DND-41 (cell line): ENCODE data around the gene ABI3BP.

Experiments used
- ATAC-seq: fragments of 200-7000 bp; cut with Tn5 transposase; 3 replicates; pipeline ENCODE4 v1.9.1; 2021; ENCODE audit warnings: low read depth; ENCODE audit not compliant: insufficient read depth
- DNase-seq: peaks from one replicate; pipeline ENCODE4 v3.0.0-alpha.2; 2020
- H2AFZ ChIP-seq: 2 replicates; pipeline ENCODE4 v1.6.0; 2012; ENCODE audit warnings: low read depth, low read length
- H3K27ac ChIP-seq: 2 replicates; pipeline ENCODE4 v1.5.1; 2012; ENCODE audit warnings: low read length, inconsistent platforms
- H3K27me3 ChIP-seq: fragments of 200-600 bp; sonication (generic); 2 replicates; pipeline ENCODE4 v1.6.0; 2012; ENCODE audit warnings: low read length, mild to moderate bottlenecking, inconsistent platforms; ENCODE audit not compliant: insufficient read depth, poor library complexity
- H3K36me3 ChIP-seq: 2 replicates; pipeline ENCODE4 v1.5.1; 2012; ENCODE audit warnings: low read length, inconsistent platforms; ENCODE audit not compliant: insufficient read depth
- H3K4me1 ChIP-seq: 2 replicates; pipeline ENCODE4 v1.5.1; 2012; ENCODE audit warnings: mild to moderate bottlenecking, low read length; ENCODE audit not compliant: insufficient read depth
- H3K4me2 ChIP-seq: 2 replicates; pipeline ENCODE4 v1.6.0; 2012; ENCODE audit warnings: mild to moderate bottlenecking, moderate library complexity, low read length, inconsistent platforms; ENCODE audit not compliant: insufficient read depth
- H3K4me3 ChIP-seq, 2 experiments: fragments of 200-600 bp in 1 of 2; shearing (Covaris generic) in 1 of 2; 2 replicates each; pipeline ENCODE4 v1.5.1; 2012 to 2016; ENCODE audit warnings: inconsistent platforms in 2 of 2, low read length in 2 of 2, mild to moderate bottlenecking in 2 of 2, low read depth in 1 of 2, moderate library complexity in 1 of 2
- H3K79me2 ChIP-seq: 2 replicates; pipeline ENCODE4 v1.6.0; 2012; ENCODE audit warnings: low read length, inconsistent platforms; ENCODE audit not compliant: insufficient read depth
- H3K9ac ChIP-seq: 2 replicates; pipeline ENCODE4 v1.6.0; 2012; ENCODE audit warnings: low read depth, mild to moderate bottlenecking, inconsistent platforms, low read length, moderate library complexity
- H3K9me3 ChIP-seq: 2 replicates; pipeline ENCODE4 v1.5.1; 2012; ENCODE audit warnings: low read length, moderate library complexity, mild to moderate bottlenecking, inconsistent platforms; ENCODE audit not compliant: insufficient read depth, severe bottlenecking
- H4K20me1 ChIP-seq: 2 replicates; pipeline ENCODE4 v1.6.0; 2012; ENCODE audit warnings: low read length; ENCODE audit not compliant: insufficient read depth
- CTCF ChIP-seq: IDR thresholded peaks from 2 replicates; pipeline ENCODE4 v1.5.1; 2012; ENCODE audit warnings: borderline replicate concordance, low read length, moderate library complexity, mild to moderate bottlenecking; ENCODE audit not compliant: poor library complexity, severe bottlenecking; ENCODE audit errors: extremely low read depth
- EZH2 ChIP-seq: IDR thresholded peaks from 3 replicates; pipeline ENCODE4 v1.6.1; 2012; ENCODE audit warnings: borderline replicate concordance, low read depth, mild to moderate bottlenecking, moderate library complexity, low read length, inconsistent platforms; ENCODE audit not compliant: severe bottlenecking

The ABI3BP gene

DNA sequence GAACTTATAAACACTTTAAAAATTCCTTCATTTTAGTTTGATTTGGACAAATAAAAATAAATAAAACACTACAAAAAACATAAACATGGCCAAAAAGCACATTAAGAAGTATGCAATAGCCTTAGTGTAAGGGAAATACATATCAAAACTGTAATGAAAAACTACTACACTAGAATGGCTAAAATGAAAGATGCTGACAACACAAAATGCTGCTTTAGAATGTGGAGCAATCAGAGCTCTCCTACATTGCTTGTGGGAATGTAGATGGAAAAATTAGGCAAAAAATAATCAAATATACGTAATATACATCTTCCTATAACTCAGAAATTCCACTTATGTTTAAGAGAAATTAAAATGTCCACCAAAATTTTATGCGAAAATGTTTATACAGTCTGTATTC is 96.2 kb downstream of the ABI3BP start:
- no peak overlapping the region for H3K27ac ChIP-seq
- H3K79me2 ChIP-seq: no peaks in the 10 kb centered on the region
- H3K27me3 ChIP-seq: no peaks in the 10 kb centered on the region
- no peaks in the 10 kb centered on the region for H3K9me3 ChIP-seq
- DNase-seq: no peak
- H3K4me2 ChIP-seq: no peak overlapping the region
- ATAC-seq: no peak
- H4K20me1 ChIP-seq: no peaks in the 10 kb centered on the region
- no peaks in the 10 kb centered on the region for H3K36me3 ChIP-seq
- no peak overlapping the region for H2AFZ ChIP-seq
- no peak overlapping the region for H3K4me3 ChIP-seq
- H3K4me1 ChIP-seq: no peaks in the 10 kb centered on the region
- H3K9ac ChIP-seq: no peak overlapping the region
- TF ChIP-seq CTCF (no peak), EZH2 (no peak)

- no peak overlapping the region for H3K4me3 ChIP-seq
- no peaks in the 10 kb centered on the region for H3K79me2 ChIP-seq
- no peaks in the 10 kb centered on the region for H3K9me3 ChIP-seq
- TF ChIP-seq EZH2 (no peak), CTCF (peak; percentile 15)
- H3K36me3 ChIP-seq: no peaks in the 10 kb centered on the region
- no peak overlapping the region for H3K27ac ChIP-seq
- no peaks in the 10 kb centered on the region for H3K27me3 ChIP-seq
- H4K20me1 ChIP-seq: no peaks in the 10 kb centered on the region
- ATAC-seq (no peak), DNase-seq (no peak)
- H3K9ac ChIP-seq: no peak overlapping the region
- no peak overlapping the region for H2AFZ ChIP-seq
- H3K4me2 ChIP-seq: no peak overlapping the region
- H3K4me1 ChIP-seq: no peaks in the 10 kb centered on the region
Measured at GRCh38 chr3:100893590-100893989, 99.6 kb downstream of the ABI3BP start.

GRCh38 chr3:100893108-100893507 is 100.1 kb downstream of the ABI3BP start:
- ATAC-seq (no peak), DNase-seq (no peak)
- Histone ChIP-seq H3K4me1 (no peaks in the 10 kb centered on the region), H3K4me3 (no peak overlapping the region), H2AFZ (no peak overlapping the region), H3K9me3 (no peaks in the 10 kb centered on the region), H3K9ac (no peak overlapping the region), H3K79me2 (no peaks in the 10 kb centered on the region), H4K20me1 (no peaks in the 10 kb centered on the region), H3K36me3 (no peaks in the 10 kb centered on the region), H3K27ac (no peak overlapping the region), H3K27me3 (no peaks in the 10 kb centered on the region), H3K4me2 (no peak overlapping the region)
- no peak for TF ChIP-seq EZH2
- no peak for TF ChIP-seq CTCF

GRCh38 chr3:100891827-100892226 is 101.4 kb downstream of the ABI3BP start:
- H2AFZ ChIP-seq: no peak overlapping the region
- no peak for ATAC-seq
- no peaks in the 10 kb centered on the region for H3K4me1 ChIP-seq
- H3K27ac ChIP-seq: no peak overlapping the region
- TF ChIP-seq EZH2 (no peak), CTCF (no peak)
- H3K4me2 ChIP-seq: no peak overlapping the region
- H3K4me3 ChIP-seq: no peak overlapping the region
- no peaks in the 10 kb centered on the region for H4K20me1 ChIP-seq
- no peaks in the 10 kb centered on the region for H3K27me3 ChIP-seq
- no peaks in the 10 kb centered on the region for H3K36me3 ChIP-seq
- no peak for DNase-seq
- H3K9ac ChIP-seq: no peak overlapping the region
- no peaks in the 10 kb centered on the region for H3K79me2 ChIP-seq
- no peaks in the 10 kb centered on the region for H3K9me3 ChIP-seq
